ENCODE measurements around the gene BNIP3.
"Not testable (repeated sequence)": the region's sequence is repeated elsewhere in the genome, so short reads cannot be mapped to it uniquely, and the experiment has no call there.

The BNIP3 gene

DNA sequence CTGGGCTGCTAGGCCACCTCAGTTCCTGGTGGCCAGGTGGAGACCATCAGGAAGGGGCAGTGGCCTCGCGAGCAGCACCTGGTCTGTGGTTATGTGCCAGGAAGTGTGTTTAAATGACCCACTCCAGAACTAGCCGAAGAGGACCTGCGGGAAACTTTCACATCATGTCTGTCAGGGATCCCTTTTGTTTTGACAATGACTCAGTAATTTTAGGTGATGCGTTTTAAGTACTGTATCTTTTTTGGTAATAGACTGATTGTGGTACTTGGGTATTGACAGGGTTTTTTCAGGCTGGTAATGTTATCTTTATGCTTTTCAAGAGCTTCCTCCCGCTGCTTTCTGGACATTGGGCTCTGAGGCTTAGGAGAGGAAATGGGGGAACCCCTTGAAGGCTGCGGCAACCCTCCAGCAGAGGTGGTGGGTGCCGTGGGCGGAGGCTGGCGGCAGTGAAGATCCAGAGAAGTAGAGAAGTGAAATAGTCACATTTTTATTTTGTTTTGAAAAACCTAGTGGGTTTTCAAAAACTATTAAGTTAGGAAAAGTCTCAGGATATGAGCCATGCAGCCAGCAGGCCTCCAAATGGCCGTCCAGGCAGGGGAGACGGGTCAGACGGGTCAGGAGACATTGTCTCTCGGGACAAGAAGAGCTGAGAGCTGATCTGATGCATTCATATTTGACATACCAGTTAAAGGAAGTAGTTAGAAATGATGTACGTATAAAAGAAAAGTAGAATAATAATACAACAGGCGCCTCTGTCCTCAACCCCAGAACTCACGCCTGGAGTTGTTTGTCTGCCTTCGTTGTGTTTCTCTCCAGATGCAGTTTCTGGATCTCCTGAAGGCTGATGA is 53.3 kb downstream of the BNIP3 start:
- DNase-seq = peak; percentile 67 to 78

DNA sequence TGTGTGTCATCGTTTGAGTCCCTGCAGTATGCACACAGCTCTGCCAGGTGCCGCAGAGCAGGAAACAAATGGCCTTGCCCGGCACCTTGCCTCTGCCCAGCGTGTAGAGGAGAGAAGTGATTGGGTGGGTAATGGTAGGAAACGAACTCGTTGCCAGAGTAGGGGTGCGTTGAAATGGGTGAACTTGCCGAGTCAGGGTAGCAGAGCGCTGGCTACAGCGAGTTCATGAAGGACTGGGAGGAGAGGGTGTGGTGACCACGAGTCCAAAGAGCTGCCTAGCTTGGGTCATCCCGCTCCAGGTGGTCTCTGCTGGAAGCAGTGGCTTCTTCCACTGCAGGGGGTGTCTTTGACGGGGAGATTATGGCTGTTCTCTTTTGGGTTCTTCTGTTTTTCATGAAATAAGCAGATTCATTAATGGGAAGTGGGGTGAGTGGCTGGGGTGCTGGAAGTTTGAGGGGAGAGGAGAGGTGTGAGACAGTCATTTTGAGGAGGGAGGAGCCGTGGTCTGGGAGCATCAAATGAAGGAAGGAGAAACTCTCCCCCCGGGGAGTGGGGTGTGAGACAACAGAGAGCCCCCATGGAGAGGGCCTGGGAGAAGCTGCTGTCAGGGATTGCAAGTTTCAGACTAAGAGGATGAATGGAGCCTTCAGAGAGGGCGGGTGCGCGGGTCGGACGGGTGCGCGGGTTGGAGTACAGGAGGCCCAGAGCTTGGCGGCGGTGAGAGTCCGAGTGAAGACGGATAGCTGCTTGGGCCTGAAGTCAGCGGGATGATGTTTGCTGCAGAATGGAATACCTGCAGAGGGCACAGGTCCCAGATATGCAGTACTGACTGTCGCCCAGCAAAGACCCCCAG is 54.8 kb downstream of the BNIP3 start:
- DNase-seq = no peak

DNA sequence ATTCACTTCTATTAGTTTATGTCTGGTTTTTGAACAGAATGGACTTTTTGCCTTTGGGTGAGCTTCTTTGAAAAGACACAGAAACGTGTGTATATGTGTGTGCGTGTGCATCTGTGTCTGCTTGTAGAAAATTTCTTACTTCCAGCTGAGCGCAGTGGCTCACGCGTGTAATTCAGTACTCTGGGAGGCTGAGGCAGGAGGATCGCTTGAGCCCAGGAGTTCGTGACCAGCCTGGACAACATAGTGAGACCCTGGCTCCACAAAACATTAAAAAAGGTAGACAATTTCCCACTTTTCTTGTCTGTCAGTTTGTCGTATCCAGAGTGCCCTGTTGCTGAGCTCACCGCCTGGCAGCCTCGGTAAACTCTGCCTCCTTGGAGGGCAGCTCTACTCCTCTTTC is 55.5 kb downstream of the BNIP3 start:
- DNase-seq = no peak

DNA sequence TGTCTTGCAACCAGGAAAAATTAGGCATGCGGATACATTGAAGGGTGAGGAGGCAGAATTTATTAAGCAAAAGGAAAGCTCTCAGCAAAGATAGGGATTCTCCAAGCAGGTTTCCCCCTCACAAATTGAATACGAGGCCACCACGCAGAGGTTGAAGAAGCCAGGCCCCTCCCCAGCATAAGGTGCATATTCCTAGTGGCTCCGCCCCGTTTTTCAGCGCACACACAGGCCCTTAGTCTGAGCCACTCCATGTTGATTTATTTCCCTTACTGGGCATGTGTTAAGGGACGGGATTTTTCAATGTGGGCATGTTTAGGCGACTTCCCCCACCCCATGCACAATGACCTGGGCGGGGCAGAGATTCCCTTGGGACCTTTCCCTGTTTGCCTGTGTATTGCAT is 56.0 kb downstream of the BNIP3 start:
- no peak for DNase-seq

DNA sequence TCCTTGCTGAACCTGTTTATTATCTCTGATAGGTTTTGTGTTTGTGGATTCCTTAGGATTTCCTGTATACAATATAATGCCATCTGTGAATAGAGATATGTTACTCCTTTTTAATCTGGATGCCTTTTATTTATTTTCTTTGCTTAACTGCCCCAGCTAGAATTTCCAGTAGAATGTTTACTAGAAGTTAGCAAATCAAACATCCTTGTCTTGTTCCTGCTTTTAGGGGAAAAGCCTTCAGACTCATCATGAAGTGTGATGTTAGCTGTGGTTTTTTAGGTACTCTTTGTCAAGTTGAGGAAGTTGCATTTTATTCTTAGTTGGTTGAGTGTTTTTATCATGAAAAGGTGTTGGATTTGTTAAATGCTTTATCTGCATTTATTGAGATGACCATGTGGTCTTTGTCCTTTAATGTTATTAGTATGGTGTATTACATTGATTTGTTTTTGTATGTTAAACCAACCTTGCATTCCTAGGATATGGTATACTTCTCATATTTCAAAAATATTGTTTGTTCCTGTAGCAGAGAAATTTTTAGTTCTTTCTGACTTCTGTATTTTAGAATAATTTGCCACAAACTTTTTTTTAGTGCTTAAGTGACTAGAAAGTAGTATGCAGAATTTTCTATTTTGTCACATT is 56.6 kb downstream of the BNIP3 start:
- no peak for DNase-seq

DNA sequence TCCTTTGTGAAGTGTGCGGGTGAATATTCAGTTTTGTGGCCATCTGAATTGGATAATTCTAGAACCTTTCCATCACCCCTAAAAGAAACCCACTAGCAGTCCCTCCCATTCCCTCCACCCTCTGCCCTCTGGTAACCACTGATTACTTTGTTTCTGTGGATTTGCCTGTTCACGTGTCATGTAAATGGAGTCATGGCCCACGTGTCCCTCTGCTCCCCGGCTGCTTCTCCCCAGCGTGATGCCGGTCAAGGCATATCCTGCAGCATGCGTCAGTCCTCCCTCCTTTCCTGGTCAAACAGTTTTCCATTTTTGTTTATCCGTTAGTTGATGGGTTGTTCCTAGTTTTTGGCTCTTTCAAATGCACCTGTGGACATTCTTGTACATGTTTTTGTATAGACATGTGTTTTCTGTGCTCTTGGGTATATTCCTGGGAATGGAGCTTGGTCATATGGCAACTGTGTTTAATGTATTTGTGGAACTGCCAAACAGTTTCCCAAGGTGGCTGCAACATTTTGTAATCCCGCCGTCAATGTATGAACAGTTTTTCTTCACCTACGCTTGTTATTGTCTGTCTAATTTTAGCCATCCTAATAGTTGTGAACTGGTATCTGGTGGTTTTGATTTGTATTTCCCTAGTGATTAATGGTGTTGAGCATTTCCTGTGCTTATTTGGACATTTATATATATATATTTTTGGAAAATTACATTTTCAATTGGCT is 58.5 kb downstream of the BNIP3 start:
- DNase-seq = no peak

- no peak for DNase-seq
Observed at GRCh38 chr10:131921184-131921583, 60.5 kb downstream of the BNIP3 start.

DNA sequence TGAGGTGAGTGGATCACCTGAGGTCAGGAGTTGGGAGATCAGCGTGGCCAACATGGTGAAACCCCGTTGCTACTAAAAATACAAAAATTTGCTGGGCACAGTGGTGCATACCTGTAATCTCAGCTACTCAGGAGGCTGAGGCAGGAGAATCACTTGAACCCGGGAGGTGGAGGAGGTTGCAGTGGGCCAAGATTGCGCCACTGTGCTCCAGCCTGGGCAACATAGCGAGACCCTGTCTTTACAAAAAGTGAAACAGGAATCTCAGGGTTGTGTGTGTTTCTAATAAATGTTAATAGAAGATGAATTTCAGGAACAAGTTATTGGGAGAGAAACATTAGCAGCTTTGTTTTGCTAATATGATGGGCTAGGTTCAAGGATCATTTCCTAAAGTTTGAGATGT is 61.0 kb downstream of the BNIP3 start:
- DNase-seq = no peak

DNA sequence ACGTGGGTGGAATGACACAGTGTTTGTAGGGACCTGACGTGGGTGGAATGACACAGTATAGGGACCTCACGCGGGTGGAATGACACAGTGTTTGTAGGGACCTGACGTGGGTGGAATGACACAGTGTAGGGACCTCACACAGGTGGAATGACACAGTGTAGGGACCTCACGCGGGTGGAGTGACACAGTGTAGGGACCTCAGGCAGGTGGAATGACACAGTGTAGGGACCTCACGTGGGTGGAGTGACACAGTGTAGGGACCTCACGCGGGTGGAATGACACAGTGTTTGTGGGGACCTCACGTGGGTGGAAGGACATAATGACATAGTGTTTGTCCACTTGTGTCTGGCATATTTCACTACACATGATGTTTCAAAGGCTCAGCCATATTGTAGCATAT is 61.6 kb downstream of the BNIP3 start:
- no peak for DNase-seq

DNA sequence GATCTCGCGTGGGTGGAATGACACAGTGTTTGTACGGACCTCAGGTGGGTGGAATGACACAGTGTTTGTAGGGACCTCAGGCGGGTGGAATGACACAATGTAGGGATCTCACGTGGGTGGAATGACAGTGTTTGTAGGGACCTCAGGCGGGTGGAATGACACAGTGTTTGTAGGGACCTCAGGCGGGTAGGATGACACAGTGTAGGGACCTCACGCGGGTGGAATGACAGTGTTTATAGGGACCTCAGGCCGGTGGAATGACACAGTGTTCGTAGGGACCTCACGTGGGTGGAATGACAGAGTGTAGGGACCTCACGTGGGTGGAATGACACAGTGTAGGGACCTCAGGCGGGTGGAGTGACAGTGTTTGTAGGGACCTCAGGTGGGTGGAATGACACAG is 62.3 kb downstream of the BNIP3 start:
- DNase-seq = not testable (repeated sequence)

Measured in activated CD4-positive, alpha-beta T cell treated with anti-CD3 and anti-CD28 coated beads, Interleukin-2, amount 50 U/mL, for 48 hours (primary cell).